Activated CD8-positive, alpha-beta memory T cell treated with anti-CD3 and anti-CD28 coated beads, Interleukin-2, amount 10 ng/mL, durations not matched to agents 7 days and 5 days (primary cell): Measurements from ENCODE around the gene CEP43. TPM values are rescaled to one million over a fixed set of nuclear protein-coding genes. Genes with fewer than 3 reads are reported as not detected.
A peak's percentile ranks its signal among the peaks of the same experiment; 100 is the strongest.

Source experiments
- ATAC-seq: fragments of 150-1000 bp; cut with Tn5 transposase; one replicate; pipeline ENCODE4 v1.10.0; 2021; ENCODE audit warnings: moderate library complexity
- CTCF ChIA-PET: fragments of 350-600 bp; sonication (Branson Sonifier 250); formaldehyde crosslinking; loops from one replicate; lab custom pipeline; 2021; ENCODE audit warnings: antibody characterized with exemption; lab: Charles Lee
- DNase-seq: peaks from one replicate; pipeline ENCODE4 v3.0.0-alpha.2; 2020
- H3K27ac Mint-ChIP-seq: one replicate; pipeline ENCODE4 v1.8.0; 2021; ENCODE audit warnings: mild to moderate bottlenecking, mixed read lengths
- H3K27me3 Mint-ChIP-seq: one replicate; pipeline ENCODE4 v1.8.0; 2021; ENCODE audit warnings: mixed read lengths
- H3K36me3 Mint-ChIP-seq: one replicate; pipeline ENCODE4 v1.8.0; 2021; ENCODE audit warnings: mild to moderate bottlenecking, mixed read lengths
- H3K4me1 Mint-ChIP-seq: one replicate; pipeline ENCODE4 v1.8.0; 2021; ENCODE audit warnings: mixed read lengths
- H3K4me3 Mint-ChIP-seq: one replicate; pipeline ENCODE4 v1.8.0; 2021; ENCODE audit warnings: mild to moderate bottlenecking, moderate library complexity, mixed read lengths
- H3K9me3 Mint-ChIP-seq: one replicate; pipeline ENCODE4 v1.8.0; 2022; ENCODE audit warnings: low read depth, mixed read lengths
- microRNA-seq: library from miRNA; unstranded; fragments of <30 nt; microRNA quantifications from one replicate; pipeline ENCODE4 v1.2.0, GENCODE V29; 2022
- total RNA-seq, 2 experiments: library from RNA; stranded (reverse); gene quantifications; one replicate each; pipeline ENCODE4 v1.2.3, GENCODE V29; 2021

The CEP43 gene
- total RNA-seq, 2 experiments from 2014 or later: 28.2 to 35.6 TPM

GRCh38 chr6:167044696-167045095 lies 45.5 kb downstream of the CEP43 start:
- ATAC-seq (no peak), DNase-seq (no peak)
- H3K27me3 Mint-ChIP-seq: no peaks in the 10 kb centered on the region
- H3K4me3 Mint-ChIP-seq: no peak overlapping the region
- peaks cover 19% of the 10 kb centered on the region for H3K36me3 Mint-ChIP-seq
- CTCF ChIA-PET: interaction anchor here (0.7 to 0.9 kb wide), 2 partner anchors 10 to 97 kb away, joined by 3 to 4 read pairs; no protein-coding TSS in a partner anchor
- H3K4me1 Mint-ChIP-seq: peaks cover 40% of the 10 kb centered on the region
- no peaks in the 10 kb centered on the region for H3K9me3 Mint-ChIP-seq
- no peak overlapping the region for H3K27ac Mint-ChIP-seq

- ATAC-seq (no peak), DNase-seq (no peak)
- H3K9me3 Mint-ChIP-seq: no peaks in the 10 kb centered on the region
- peaks cover 39% of the 10 kb centered on the region for H3K4me1 Mint-ChIP-seq
- no peaks in the 10 kb centered on the region for H3K27me3 Mint-ChIP-seq
- H3K27ac Mint-ChIP-seq: peak overlapping the region; percentile 57
- H3K4me3 Mint-ChIP-seq: no peak overlapping the region
- CTCF ChIA-PET: no interaction called here
- H3K36me3 Mint-ChIP-seq: peaks cover 20% of the 10 kb centered on the region
Observed at GRCh38 chr6:167045828-167046580, 46.8 kb downstream of the CEP43 start.

- peak; percentile 56 for ATAC-seq
- Mint-ChIP-seq H3K27ac (peak overlapping the region; percentile 86), H3K36me3 (peaks cover 13% of the 10 kb centered on the region), H3K4me3 (peak overlapping the region; percentile 66), H3K27me3 (no peaks in the 10 kb centered on the region), H3K9me3 (no peaks in the 10 kb centered on the region), H3K4me1 (peaks cover 31% of the 10 kb centered on the region)
- DNase-seq: no peak
- CTCF ChIA-PET: interaction anchor here (1.0 to 1.5 kb wide), 5 partner anchors 9 to 95 kb away, joined by 3 to 8 read pairs (median 4); partner anchors contain the start of genes CCR6 and CEP43
Observed at GRCh38 chr6:167046861-167047495, 47.8 kb downstream of the CEP43 start.

GRCh38 chr6:167047554-167047953 lies 48.4 kb downstream of the CEP43 start:
- peak overlapping the region; percentile 86 for H3K27ac Mint-ChIP-seq
- H3K4me3 Mint-ChIP-seq: peak overlapping the region; percentile 66
- CTCF ChIA-PET: interaction anchor here (1.0 to 1.6 kb wide), 6 partner anchors 9 to 94 kb away, joined by 3 to 8 read pairs (median 4); partner anchors contain the start of genes CCR6 and CEP43
- ATAC-seq (peak; percentile 81), DNase-seq (peak; percentile 82)
- H3K36me3 Mint-ChIP-seq: peaks cover 11% of the 10 kb centered on the region
- H3K9me3 Mint-ChIP-seq: no peaks in the 10 kb centered on the region
- no peaks in the 10 kb centered on the region for H3K27me3 Mint-ChIP-seq
- peaks cover 27% of the 10 kb centered on the region for H3K4me1 Mint-ChIP-seq

Small RNA genes within 50 kb of the gene (microRNA-seq; reads per million reads assigned to microRNA genes)
- gene MIR3939: 3.8 reads per million

Other genes with a start within 250 kb of the CEP43 start
- 10 to 100 TPM; 28.8 to 46.6 TPM for gene RNASET2, start 42.8 kb upstream of the CEP43 start, total RNA-seq
- gene CCR6, start 123.7 kb downstream of the CEP43 start, total RNA-seq: 1 to 10 TPM; 8.7 to 9.1 TPM
- gene GPR31, start 158.6 kb downstream of the CEP43 start, total RNA-seq: not detected